OCI-LY7 (cell line): ENCODE data around the gene MRO. TPM values are rescaled to one million over a fixed set of nuclear protein-coding genes. Genes with fewer than 3 reads are reported as not detected.

Source experiments
- BruUV-seq: library from RNA; stranded (reverse); fragments of 400-500 nt; replicated peaks from 2 replicates; lab custom pipeline; 2021; lab: Mats Ljungman, UMichigan
- CTCF ChIA-PET: fragments of 300-600 bp; sonication (Branson Sonifier 250); formaldehyde crosslinking; loops from one replicate; lab custom pipeline; 2022; ENCODE audit warnings: antibody characterized with exemption; ENCODE audit not compliant: unreplicated experiment; lab: Charles Lee
- POLR2A ChIA-PET: fragments of 300-600 bp; sonication (Branson Sonifier 250); formaldehyde crosslinking; loops from one replicate; lab custom pipeline; 2022; ENCODE audit warnings: antibody characterized with exemption; lab: Charles Lee
- DNase-seq: peaks from one replicate; pipeline ENCODE4 v3.0.0-alpha.2; 2015; ENCODE audit warnings: low spot score
- H2AFZ ChIP-seq: fragments of 200-600 bp; sonication (generic), shearing (Covaris generic); 2 replicates; pipeline ENCODE4 v1.6.1; 2014; ENCODE audit warnings: mild to moderate bottlenecking, antibody characterized with exemption, low read length, moderate library complexity
- H3K27ac ChIP-seq: fragments of 200-600 bp; sonication (generic); 2 replicates; pipeline ENCODE4 v1.5.1; 2014; ENCODE audit warnings: mixed run types, low read depth, mild to moderate bottlenecking, moderate library complexity, low read length, inconsistent platforms; ENCODE audit not compliant: poor library complexity, severe bottlenecking
- H3K36me3 ChIP-seq: fragments of 200-600 bp; sonication (generic); 2 replicates; pipeline ENCODE4 v1.6.1; 2014; ENCODE audit warnings: mild to moderate bottlenecking, antibody characterized with exemption, low read length, moderate library complexity, mixed read lengths; ENCODE audit not compliant: insufficient read depth
- H3K4me1 ChIP-seq: fragments of 200-600 bp; sonication (generic); 2 replicates; pipeline ENCODE4 v1.5.1; 2014; ENCODE audit warnings: mild to moderate bottlenecking, low read length; ENCODE audit not compliant: insufficient read depth, poor library complexity, severe bottlenecking
- H3K4me2 ChIP-seq: fragments of 200-600 bp; sonication (generic); 2 replicates; pipeline ENCODE4 v1.6.1; 2014; ENCODE audit warnings: mild to moderate bottlenecking, low read length
- H3K4me3 ChIP-seq: fragments of 200-600 bp; sonication (generic); 2 replicates; pipeline ENCODE4 v1.5.1; 2014; ENCODE audit warnings: mild to moderate bottlenecking, low read depth, low read length; ENCODE audit not compliant: poor library complexity, severe bottlenecking
- H3K79me2 ChIP-seq: fragments of 200-600 bp; sonication (generic); 2 replicates; pipeline ENCODE4 v1.6.1; 2016; ENCODE audit warnings: low read depth, mild to moderate bottlenecking, low read length, moderate library complexity, mixed read lengths; ENCODE audit not compliant: insufficient read depth
- H3K9me2 ChIP-seq: fragments of 200-600 bp; sonication (generic); 2 replicates; pipeline ENCODE4 v1.6.1; 2016; ENCODE audit warnings: mild to moderate bottlenecking, low read length, mixed read lengths; ENCODE audit not compliant: insufficient read depth
- H3K9me3 ChIP-seq: fragments of 200-600 bp; sonication (generic); 2 replicates; pipeline ENCODE4 v1.6.1; 2014; ENCODE audit warnings: mild to moderate bottlenecking, mixed run types, low read length, mixed read lengths
- H4K20me1 ChIP-seq: fragments of 200-600 bp; sonication (generic); 2 replicates; pipeline ENCODE4 v1.6.1; 2014; ENCODE audit warnings: mild to moderate bottlenecking, antibody characterized with exemption, low read length, moderate library complexity, mixed read lengths; ENCODE audit not compliant: insufficient read depth
- CTCF ChIP-seq: fragments of 200-600 bp; sonication (generic); conservative IDR thresholded peaks from 2 replicates; pipeline ENCODE4 v1.5.1; 2014; ENCODE audit warnings: mild to moderate bottlenecking, antibody characterized with exemption, low read length, moderate library complexity, mixed read lengths
- EZH2phosphoT487 ChIP-seq: fragments of 200-600 bp; sonication (generic); IDR thresholded peaks from 2 replicates; pipeline ENCODE4 v1.6.1; 2018; ENCODE audit warnings: low read depth, borderline replicate concordance, mild to moderate bottlenecking, mixed run types, antibody characterized with exemption, low read length, moderate library complexity, mixed read lengths
- intact Hi-C: fragments of 100-400 bp; cut with micrococcal nuclease; formaldehyde crosslinking; loops from one replicate; pipeline ENCODE4 v1.10.0; 2022; ENCODE audit not compliant: unreplicated experiment
- total RNA-seq, 2 experiments: library from RNA; depleted of rRNA in 1 of 2; stranded (reverse); fragments of >200 nt in 1 of 2; shearing (Covaris generic) in 1 of 2; gene quantifications; 2 replicates each; pipeline ENCODE4 v1.2.3, GENCODE V29; 2014 to 2022

Gene MRO
- total RNA-seq, 2 experiments from 2014 or later, result 0.22 to 0.46 TPM

GRCh38 chr18:50832754-50833153 lies 12.9 kb upstream of the MRO start:
- no peaks in the 10 kb centered on the region for H3K9me2 ChIP-seq
- TF ChIP-seq CTCF (no peak), EZH2phosphoT487 (no peak)
- H3K9me3 ChIP-seq, result no peaks in the 10 kb centered on the region
- H3K79me2 ChIP-seq, result no peaks in the 10 kb centered on the region
- peak overlapping the region; percentile 51 for H3K27ac ChIP-seq
- ChIA-PET POLR2A (interaction anchor here (0.5 to 1.6 kb wide), 6 partner anchors 11 to 231 kb away, joined by 3 to 6 read pairs (median 4); partner anchors contain the start of genes ELAC1 and MRO), CTCF (no interaction called here)
- H3K4me3 ChIP-seq, result peak overlapping the region; percentile 7
- peak overlapping the region; percentile 47 for H3K4me2 ChIP-seq
- peaks cover 45% of the 10 kb centered on the region for H3K4me1 ChIP-seq
- no peaks in the 10 kb centered on the region for H3K36me3 ChIP-seq
- intact Hi-C loops, result no loop called here
- BruUV-seq, result no TSS peak
- DNase-seq, result peak; percentile 55
- no peaks in the 10 kb centered on the region for H4K20me1 ChIP-seq
- peak overlapping the region; percentile 81 for H2AFZ ChIP-seq

- ChIA-PET CTCF (no interaction called here), POLR2A (interaction anchor here (1.0 kb wide), 1 partner anchor 10 kb away, joined by 3 read pairs; the partner anchor contains the start of gene MRO)
- Histone ChIP-seq H4K20me1 (no peaks in the 10 kb centered on the region), H3K4me2 (no peak overlapping the region), H3K79me2 (no peaks in the 10 kb centered on the region), H3K4me1 (peaks cover 29% of the 10 kb centered on the region), H3K9me3 (no peaks in the 10 kb centered on the region), H3K36me3 (no peaks in the 10 kb centered on the region), H3K27ac (no peak overlapping the region), H3K4me3 (no peak overlapping the region), H3K9me2 (no peaks in the 10 kb centered on the region), H2AFZ (no peak overlapping the region)
- BruUV-seq, result no TSS peak
- TF ChIP-seq CTCF (no peak), EZH2phosphoT487 (no peak)
- intact Hi-C loops, result no loop called here
- peak; percentile 17 for DNase-seq
These were observed 10.7 kb upstream of the MRO start for GRCh38 chr18:50830544-50830943.

GRCh38 chr18:50829644-50830043 lies 9.8 kb upstream of the MRO start:
- no peak overlapping the region for H3K4me3 ChIP-seq
- H3K27ac ChIP-seq, result no peak overlapping the region
- no peaks in the 10 kb centered on the region for H3K9me3 ChIP-seq
- no peak for TF ChIP-seq CTCF
- TF ChIP-seq EZH2phosphoT487, result no peak
- intact Hi-C loops, result loop anchor here (10.0 kb wide), 1 partner anchor 135 kb away; the partner anchor contains the start of gene ELAC1
- no peak overlapping the region for H3K4me2 ChIP-seq
- ChIA-PET CTCF (no interaction called here), POLR2A (no interaction called here)
- BruUV-seq, result no TSS peak
- no peaks in the 10 kb centered on the region for H3K9me2 ChIP-seq
- H3K79me2 ChIP-seq, result no peaks in the 10 kb centered on the region
- peaks cover 21% of the 10 kb centered on the region for H3K4me1 ChIP-seq
- DNase-seq, result no peak
- H2AFZ ChIP-seq, result no peak overlapping the region
- H3K36me3 ChIP-seq, result no peaks in the 10 kb centered on the region
- H4K20me1 ChIP-seq, result no peaks in the 10 kb centered on the region
